ENCODE results near the gene TBC1D13. TPM values are rescaled to one million over a fixed set of nuclear protein-coding genes. Genes with fewer than 3 reads are reported as not detected.
A peak's percentile ranks its signal among the peaks of the same experiment; 100 is the strongest.

The TBC1D13 gene
- total and polyA plus RNA-seq, 9 of the 15 experiments (the other 6 are each of a cell fraction or from before 2014, with no cell fraction given): 2.3 to 28.7 (median 11.4) TPM

GRCh38 chr9:128786681-128787601 lies at the start of gene TBC1D13 (continued):
- peak; percentile 93 for TF ChIP-seq MITF (IDR thresholded peaks at IDR 0.05)
- TF ChIP-seq EP400 (IDR thresholded peaks at IDR 0.05): peak; percentile 86
- peak; percentile 71; the same call in 1 of the 2 replicates for TF ChIP-seq ZNF668 (CRISPR knock-in tag; IDR thresholded peaks at IDR 0.05)
- TF ChIP-seq CUX1 (CRISPR knock-in tag; IDR thresholded peaks at IDR 0.05): no peak
- no peak; a peak in 1 of 4 replicates for TF ChIP-seq SIX5 (IDR thresholded peaks at IDR 0.05; ENCODE audit: borderline replicate concordance in 1 of 2, insufficient read depth in 1 of 2, low read depth in 1 of 2, low read length in 2 of 2)
- TF ChIP-seq FOXP4 (CRISPR knock-in tag; IDR thresholded peaks at IDR 0.05; ENCODE audit: borderline replicate concordance): no peak
- peak; percentile 98 for TF ChIP-seq ARID4B (CRISPR knock-in tag; IDR thresholded peaks at IDR 0.05)
- no peak for TF ChIP-seq ZNF280A (IDR thresholded peaks at IDR 0.05; ENCODE audit: low read depth, partially characterized antibody)
